ENCODE results near the gene NOP10.
A peak's percentile ranks its signal among the peaks of the same experiment; 100 is the strongest.
"Not testable (repeated sequence)": the region's sequence is repeated elsewhere in the genome, so short reads cannot be mapped to it uniquely, and the experiment has no call there.

NOP10 gene

GRCh38 chr15:34342737-34343575 is at the start of gene NOP10, which contains the start of gene NUTM1:
Gene NOP10, minus strand, starts transcription at chr15:34343136. Its CDS starts 63 bp downstream, at chr15:34343073.
Gene NUTM1, plus strand, starts transcription at chr15:34343315. Its CDS starts 382 bp downstream, at chr15:34343697.
- DNase-seq (ENCODE audit: low read depth, low spot score) = peak; percentile 98

DNA sequence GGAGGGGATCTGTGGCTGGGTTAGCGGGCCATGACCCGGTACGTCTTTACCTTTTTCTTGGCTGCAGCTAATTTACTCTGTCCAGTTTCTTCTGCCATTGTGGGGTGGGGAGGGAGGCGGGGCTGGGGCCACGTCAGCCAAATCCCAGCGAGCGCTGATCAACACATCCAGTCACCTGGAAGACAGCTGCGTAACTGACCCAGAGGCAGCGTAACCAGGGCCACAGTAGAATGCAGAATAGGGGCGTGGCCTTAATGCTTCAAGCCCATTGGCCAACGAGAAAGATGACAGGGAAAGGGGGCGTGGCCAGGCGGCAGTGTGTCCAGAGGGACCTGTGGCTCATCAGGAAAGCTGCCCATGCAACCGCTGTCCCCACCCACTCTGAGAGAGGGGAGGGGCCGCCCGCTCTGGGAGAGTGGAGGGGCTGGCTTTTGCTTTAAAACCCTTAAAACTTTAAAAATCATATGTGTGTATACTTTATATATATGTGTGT is 46.7 kb upstream of the NOP10 start:
- not testable (repeated sequence) for DNase-seq (ENCODE audit: low read depth, low spot score)

GRCh38 chr15:34381829-34382521 is 39.0 kb upstream of the NOP10 start:
- DNase-seq (ENCODE audit: low read depth, low spot score) = not testable (repeated sequence)

DNA sequence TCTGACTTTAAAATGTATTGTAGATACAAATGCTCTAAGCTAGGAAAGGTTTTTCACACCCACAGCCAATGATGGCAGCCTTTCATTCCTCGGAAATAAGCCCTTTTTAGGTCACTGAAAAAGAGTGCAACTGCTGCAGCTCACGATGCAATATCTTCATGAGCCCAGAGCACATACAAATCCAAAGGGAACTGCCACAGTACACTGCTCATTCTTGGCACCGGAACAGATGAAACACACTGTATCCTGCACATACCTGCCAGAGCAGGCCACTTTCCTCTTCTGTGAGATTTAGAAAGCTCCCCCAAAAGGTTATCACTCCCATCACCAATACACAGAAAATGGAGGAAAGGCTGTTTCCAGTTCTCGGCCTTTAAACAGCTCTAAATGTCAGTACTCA is 37.6 kb upstream of the NOP10 start:
- DNase-seq (ENCODE audit: low read depth, low spot score) = not testable (repeated sequence)

- no peak for DNase-seq (ENCODE audit: low read depth, low spot score)
Measured at GRCh38 chr15:34376856-34377255, 33.9 kb upstream of the NOP10 start.

- not testable (repeated sequence) for DNase-seq (ENCODE audit: low read depth, low spot score)
Measured at GRCh38 chr15:34375541-34375940, 32.6 kb upstream of the NOP10 start.

- no peak for DNase-seq (ENCODE audit: low read depth, low spot score)
Measured at GRCh38 chr15:34374816-34375215, 31.9 kb upstream of the NOP10 start.

DNA sequence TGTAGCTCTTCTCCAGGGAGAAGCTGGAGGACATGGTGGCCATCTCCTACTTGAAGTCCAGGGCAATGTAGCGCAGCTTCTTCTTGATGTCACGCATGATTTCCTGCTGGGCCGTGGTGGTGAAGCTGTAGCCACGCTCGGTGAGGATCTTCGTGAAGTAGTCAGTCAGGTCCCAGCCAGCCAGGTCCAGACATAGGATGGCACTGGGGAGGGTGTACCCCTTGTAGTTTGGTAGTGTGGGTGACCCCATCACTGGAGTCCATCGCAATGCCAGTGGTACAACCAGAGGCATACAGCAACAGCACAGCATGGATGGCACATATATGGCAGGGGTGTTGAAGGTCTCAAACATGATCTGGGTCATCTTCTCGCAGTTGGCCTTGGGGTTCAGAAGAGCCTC is 31.0 kb upstream of the NOP10 start:
- DNase-seq (ENCODE audit: low read depth, low spot score) = no peak

DNA sequence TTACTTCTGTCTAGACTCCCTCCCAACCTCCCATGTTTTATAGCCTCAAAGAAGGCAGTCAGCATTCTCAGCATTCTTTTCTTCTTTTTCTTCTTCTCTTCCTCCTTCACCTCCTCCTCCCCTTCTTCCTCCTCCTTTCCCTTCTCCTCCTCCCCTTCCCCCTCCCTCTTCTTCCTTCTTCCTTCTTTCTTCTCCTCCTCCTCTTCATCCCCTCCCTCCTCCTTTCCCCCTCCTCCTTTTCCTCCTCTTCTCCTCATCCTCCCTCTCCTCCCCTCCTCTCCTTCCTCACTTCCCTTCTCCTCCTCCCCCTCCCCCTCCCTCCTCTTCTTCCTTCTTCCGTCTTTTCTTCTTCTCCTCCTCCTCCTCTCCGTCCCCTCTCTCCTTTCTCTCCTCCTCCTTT is 27.7 kb upstream of the NOP10 start:
- no peak for DNase-seq (ENCODE audit: low read depth, low spot score)

- DNase-seq (ENCODE audit: low read depth, low spot score) = no peak
Measured at GRCh38 chr15:34370129-34370528, 27.2 kb upstream of the NOP10 start.

- peak; percentile 92 for DNase-seq (ENCODE audit: low read depth, low spot score)
Measured at GRCh38 chr15:34367101-34368081, 24.5 kb upstream of the NOP10 start, which contains the start of gene LPCAT4. Gene LPCAT4, minus strand, starts transcription at chr15:34367196. Its CDS starts 96 bp downstream, at chr15:34367100.

GRCh38 chr15:34366271-34367065 is 23.5 kb upstream of the NOP10 start:
- peak; percentile 92 for DNase-seq (ENCODE audit: low read depth, low spot score)

- no peak for DNase-seq (ENCODE audit: low read depth, low spot score)
Measured at GRCh38 chr15:34365836-34366235, 22.9 kb upstream of the NOP10 start.

- DNase-seq (ENCODE audit: low read depth, low spot score) = no peak
Measured at GRCh38 chr15:34365091-34365825, 22.3 kb upstream of the NOP10 start.

- no peak for DNase-seq (ENCODE audit: low read depth, low spot score)
Measured at GRCh38 chr15:34364041-34364440, 21.1 kb upstream of the NOP10 start.

DNA sequence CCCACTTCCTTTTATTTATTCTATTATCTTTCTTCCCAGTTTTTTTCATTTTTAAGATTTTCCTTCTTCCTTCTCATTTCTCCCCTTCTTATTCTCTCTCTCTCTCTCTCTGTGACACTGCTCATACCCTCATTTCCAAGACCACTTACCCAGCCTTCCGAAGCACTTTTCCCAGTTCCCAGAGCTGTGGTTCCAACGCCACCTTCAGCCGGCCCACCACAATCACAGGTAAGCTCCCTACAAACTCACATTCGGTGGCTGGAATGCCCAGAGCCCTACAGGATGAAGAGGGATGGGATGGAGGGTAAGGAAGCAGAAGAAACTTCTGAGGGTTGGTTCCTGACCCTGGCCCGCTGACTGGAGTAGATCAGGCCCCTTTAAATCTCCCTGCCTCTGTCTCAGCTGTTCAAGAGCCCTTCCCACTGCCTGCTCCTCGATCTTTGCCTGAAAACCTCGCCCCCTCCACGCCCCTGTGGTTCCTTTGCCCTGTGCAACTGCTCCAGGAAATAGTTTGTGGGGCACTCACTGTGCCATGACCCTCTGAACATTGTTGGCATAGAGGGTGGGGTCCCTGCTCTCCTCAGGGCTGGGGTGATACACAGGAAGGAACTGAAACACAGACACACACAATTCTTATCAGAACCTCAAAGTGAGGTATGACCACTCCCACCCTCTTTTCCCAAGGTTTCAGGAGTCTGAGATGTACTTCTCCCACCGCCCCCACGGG is 19.3 kb upstream of the NOP10 start:
- DNase-seq (ENCODE audit: low read depth, low spot score) = no peak

- no peak for DNase-seq (ENCODE audit: low read depth, low spot score)
Measured at GRCh38 chr15:34361278-34361677, 18.3 kb upstream of the NOP10 start.

- DNase-seq (ENCODE audit: low read depth, low spot score) = peak; percentile 78
Measured at GRCh38 chr15:34360298-34360697, 17.4 kb upstream of the NOP10 start.

- no peak for DNase-seq (ENCODE audit: low read depth, low spot score)
Measured at GRCh38 chr15:34359416-34359815, 16.5 kb upstream of the NOP10 start.
